ENCODE measurements around the gene MICALL1.
"Not testable (repeated sequence)": the region's sequence is repeated elsewhere in the genome, so short reads cannot be mapped to it uniquely, and the experiment has no call there.

The MICALL1 gene

GRCh38 chr22:37965940-37966664 is 60.0 kb downstream of the MICALL1 start:
- no peak for DNase-seq

GRCh38 chr22:37967147-37967546 is 61.0 kb downstream of the MICALL1 start:
- no peak for DNase-seq

DNA sequence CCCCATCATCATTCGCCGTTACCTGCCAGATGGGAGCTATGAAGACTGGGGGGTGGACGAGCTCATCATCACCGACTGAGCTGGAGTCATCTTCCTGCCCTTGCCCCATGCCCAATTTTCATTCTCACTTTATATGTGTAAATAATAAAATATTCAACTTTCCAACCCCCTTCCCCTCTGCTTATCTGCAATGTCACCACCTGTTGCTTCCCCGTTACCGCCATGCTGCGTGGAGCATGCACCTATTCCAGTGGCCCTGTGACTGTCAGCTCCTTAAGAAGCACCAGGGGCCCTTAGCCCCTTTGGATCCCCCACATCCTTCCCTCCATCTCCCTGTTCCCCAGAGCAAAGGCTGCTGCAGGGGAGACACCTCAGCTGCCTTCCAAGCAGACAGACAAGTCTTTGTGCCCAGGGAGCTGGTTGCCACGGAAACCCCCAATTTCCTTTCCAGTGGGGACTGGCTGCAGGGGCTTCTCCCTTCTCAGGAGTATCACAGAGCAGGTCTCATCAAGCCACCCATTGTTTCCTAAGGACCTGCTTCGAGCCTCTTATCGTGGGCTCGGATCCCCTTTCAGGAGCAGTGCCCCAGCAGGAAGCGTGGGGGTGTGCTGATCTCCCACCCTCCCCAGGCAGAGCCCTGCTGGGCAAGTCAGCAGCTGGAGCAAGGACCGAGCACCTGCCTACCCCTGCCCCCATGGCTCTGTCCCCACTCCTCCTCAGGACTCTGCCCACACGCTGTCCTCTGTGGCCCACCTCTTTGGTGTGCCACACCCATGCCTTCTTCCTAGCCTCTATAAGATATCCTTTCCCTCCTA is 61.7 kb downstream of the MICALL1 start:
- DNase-seq, result no peak

DNA sequence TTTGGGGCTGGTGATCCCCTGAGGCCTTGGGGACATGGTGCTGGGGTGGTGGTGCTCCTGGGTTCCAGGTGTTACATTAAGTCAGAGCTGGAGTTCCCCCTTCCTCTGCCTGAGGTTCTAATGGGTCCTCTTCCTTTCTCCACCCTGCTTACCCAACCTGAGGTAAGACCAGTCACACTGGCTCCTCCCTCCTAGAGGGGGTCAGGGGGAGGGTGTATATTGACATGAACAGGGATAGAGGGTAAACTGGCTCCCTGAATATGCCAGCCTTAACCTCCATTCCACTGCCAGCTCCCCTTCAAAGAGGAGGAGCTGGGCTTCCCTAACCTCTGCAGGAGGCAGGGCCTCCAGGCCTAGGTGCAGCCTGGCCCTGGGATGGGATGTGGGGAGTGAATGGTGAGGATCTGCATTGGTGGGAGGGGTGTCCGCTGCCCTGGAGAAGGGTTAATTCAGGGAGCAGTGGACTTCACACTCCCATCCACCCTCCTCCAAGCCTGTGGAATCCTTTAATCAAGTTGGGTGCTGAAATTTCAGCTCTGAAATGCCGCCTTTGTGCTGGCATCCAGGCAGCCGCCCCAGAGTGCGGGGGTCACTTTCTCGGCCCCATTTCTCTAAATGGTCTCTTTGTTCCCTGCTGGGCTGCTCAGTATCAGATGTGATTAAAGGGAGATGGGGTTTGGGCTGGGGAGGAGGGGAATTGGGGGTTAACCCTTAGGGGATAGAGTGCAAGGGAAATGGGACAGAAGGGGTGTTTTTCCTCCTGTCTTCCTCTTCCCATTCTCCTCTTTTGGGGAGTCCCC is 62.6 kb downstream of the MICALL1 start:
- DNase-seq, result no peak

DNA sequence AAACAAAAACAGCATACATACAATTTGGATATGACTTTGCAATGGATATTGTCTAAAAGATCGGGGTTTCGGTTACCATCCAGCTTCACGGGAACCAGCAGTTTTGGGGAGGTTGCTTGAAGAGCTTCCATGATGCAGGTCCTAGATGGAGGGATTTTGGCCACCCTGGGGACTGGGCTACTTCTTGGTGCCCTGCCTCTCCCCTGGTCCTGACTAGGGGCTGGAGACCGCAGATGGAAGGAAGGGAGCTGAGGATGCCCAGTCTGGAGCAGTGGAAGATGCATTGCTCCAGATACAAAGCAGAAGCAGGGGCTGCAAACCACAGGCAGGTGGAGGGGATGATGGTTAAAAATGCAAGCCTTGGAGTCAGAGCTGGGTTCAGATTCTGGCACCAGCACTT is 64.8 kb downstream of the MICALL1 start:
- no peak for DNase-seq

DNA sequence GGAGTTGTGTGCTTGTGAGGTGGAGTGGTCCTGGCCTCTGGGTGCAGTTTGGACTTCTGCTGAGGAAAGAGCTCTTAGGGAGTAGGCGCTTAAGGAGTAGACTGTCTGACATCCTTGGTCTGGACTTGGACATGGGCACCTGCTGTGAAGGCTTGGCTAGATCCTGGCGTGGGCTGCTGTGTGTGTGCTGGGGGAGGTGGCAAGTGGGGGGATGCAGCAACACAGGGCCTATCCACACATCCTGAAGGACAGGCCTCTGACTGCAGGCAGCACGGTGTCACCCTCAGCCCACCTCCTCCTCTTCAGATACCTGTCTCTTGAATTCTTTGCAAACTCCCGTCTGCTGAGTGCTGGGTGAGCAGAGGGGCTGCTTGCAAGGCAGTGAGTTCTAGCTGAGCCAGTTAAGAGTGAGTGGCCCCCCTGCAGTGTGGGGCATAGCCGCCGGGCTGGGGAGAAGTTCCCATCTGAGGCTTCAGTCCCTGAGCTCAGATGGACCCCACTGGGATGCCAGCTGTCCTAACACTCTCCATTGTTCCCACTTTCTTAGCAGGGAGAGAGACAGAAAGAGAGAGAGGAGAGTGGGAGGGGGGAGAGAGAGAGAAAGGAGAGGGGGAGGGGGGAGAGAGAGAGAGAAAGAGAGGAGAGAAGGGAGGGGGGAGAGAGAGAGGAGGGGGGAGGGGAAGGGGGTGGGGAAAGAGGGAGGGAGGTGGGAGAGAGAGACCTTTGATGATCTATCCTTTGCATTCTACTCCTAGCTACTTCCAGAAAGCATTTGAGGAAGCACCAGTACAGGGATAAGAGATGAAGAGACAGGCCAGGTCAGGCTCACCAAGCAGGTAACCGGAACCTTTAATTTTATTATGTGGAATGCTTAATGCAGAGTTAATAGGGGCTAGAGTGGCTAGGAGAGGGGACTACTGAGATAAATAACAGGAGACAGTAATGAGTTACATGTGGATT is 65.7 kb downstream of the MICALL1 start:
- DNase-seq, result no peak

DNA sequence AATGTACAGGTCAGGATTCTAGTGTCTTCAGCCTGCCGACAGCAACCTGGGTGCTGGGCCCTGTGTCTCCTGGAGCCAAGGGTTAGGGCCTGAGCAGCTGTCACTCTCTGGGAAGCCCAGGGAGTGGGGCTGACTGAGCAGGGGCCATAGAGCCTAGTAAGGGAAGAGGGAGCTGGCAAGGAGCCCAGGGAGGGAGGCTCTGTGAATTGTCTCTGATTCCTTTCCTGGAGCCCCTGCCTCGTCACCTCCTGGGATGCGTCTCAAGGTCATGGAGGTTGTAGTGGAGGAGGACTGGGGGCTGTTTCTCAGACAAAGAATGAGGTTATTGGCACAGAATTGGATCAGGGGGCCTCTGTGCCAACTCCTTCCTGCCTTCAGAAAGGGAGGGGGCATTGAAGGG is 66.4 kb downstream of the MICALL1 start:
- peak; percentile 51 for DNase-seq

GRCh38 chr22:37973271-37974170 is 67.4 kb downstream of the MICALL1 start:
- DNase-seq, result no peak

DNA sequence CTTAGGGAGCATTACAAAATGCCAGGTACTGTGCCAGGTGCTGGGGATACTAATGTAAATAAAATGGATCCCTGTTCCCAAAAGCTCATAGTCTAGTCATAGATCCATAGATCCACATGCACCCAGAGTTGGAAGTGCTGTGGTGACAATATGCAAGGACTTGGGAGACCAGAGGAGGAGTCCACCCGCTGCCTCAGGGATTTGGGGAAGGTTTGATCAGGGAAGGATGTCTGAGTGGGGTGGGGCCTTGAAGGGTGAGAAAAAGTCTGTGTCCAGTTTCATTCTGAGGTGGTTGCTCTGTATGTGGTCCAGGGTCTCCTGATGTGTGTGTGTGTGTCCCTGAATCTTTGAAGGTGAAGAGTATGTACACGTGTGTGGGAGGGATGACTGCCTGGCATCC is 69.1 kb downstream of the MICALL1 start:
- no peak for DNase-seq

DNA sequence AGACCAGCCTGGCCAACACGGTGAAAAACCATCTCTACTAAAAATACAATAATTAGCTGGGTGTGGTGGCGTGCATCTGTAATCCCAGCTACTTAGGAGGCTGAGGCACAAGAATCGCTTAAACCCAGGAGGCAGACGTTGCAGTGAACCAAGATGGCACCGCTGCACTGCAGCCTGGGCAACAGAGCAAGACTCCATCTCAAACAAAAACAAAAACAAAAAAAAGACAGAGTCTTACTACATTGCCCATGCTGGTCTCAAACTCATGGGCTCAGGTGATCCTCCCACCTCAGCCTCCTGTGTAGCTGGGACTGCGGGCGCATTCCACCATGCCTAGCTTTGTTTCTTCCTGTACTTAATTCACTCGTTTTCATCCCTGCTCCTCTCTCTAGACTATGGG is 69.9 kb downstream of the MICALL1 start:
- DNase-seq, result not testable (repeated sequence)

DNA sequence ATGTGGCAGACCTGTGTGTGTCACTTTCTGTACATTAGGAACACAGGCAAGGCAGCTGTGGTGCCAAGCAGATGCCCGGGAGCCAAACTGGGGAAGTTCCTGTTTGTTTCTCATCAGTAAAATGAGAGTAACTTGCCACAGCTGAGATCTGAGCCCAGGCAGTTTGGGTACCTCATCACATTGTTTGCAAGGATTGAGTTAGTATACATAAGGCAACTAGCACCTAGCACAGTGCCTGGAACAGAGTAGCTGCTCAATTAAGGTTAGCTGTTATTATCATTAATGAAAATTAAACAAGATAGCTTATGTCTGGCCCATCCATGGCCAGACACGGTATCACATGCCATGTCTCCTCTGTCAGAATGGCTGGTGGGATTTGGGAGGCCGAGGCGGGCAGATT is 70.5 kb downstream of the MICALL1 start:
- no peak for DNase-seq

- DNase-seq, result no peak
Observed at GRCh38 chr22:37979782-37980181, 73.7 kb downstream of the MICALL1 start.

DNA sequence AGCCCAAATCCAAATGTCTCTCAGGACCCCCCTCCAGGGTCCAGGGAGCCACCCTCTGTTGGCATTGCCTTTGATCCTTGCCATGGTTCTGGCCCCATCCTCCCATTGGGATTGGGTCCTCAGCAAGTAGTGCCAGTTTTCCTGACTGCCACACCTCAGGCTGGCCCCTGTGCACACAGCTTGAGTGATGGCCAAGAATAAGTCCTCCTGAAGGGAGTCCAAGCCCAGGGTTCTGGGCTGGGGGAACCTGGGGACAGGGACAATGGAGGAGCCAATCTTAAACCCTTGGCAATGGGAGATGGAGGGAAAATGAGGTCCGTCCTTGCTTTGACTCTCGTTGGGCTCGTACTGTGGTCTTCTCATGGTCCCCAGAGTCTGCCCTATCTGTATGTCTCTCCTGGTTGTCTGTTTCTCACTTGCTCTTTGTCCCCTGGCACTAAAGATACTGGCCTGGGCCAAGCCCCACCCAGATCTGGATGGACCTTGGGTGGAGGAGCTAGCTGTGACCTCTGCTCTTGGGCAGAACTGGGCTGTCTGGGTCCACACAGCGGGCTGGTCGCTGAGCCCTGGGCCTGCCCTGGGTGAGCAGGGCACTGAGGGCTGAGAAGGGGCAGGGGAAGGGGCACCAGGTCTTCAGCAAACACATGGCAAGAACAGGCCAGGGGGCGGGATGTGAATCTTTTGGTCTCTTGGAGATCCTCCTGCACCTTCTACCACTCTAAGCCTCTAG is 75.3 kb downstream of the MICALL1 start:
- no peak for DNase-seq

GRCh38 chr22:37982151-37982785 is 76.2 kb downstream of the MICALL1 start:
- DNase-seq, result no peak

- DNase-seq, result no peak
Observed at GRCh38 chr22:37982938-37983859, 77.1 kb downstream of the MICALL1 start.

- no peak for DNase-seq
Observed at GRCh38 chr22:37983860-37984791, 78.0 kb downstream of the MICALL1 start, which contains the start of gene SOX10. Gene SOX10, minus strand, starts transcription at chr22:37984555. Its CDS starts 771 bp downstream, at chr22:37983784.

DNA sequence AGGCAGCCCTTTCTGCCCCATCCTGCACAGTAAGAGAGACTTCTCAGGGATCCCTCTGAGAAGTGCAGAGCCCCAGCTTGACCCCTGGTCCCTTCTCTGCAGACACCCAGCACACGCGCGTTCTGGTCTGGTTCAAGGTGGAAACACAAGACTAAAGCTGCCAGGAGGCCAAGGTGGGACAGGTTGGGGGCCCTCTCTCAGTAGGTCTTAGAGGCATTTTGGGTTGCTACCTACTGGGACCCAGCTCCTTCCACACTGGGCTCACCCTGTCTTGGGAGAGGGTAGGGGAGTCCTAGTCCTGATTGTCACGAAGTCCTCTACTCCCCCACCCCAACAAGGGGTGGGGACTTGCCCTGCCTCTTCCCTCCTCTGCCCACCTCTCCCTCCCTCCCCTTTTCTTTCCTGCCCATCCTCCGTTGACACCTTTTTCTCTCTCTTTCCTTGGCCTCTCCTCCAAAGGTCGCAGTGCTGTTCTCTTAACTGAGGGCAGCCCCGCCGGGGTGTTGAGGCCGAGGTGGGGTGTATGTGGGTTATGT is 79.0 kb downstream of the MICALL1 start:
- no peak for DNase-seq
